GM20000 (cell line): ENCODE results near the gene PLAAT4.
"Not testable (repeated sequence)": the region's sequence is repeated elsewhere in the genome, so short reads cannot be mapped to it uniquely, and the experiment has no call there.

Experiments used
- DNase-seq: peaks from one replicate; pipeline ENCODE4 v3.0.0; 2012; ENCODE audit warnings: low spot score
- TF ChIP-seq, protein P1 (sequence below): IDR thresholded peaks from 2 replicates; pipeline ENCODE4 v1.5.1; 2012; ENCODE audit warnings: mild to moderate bottlenecking, control low read depth; ENCODE audit errors: extremely low read depth, missing control alignments

The PLAAT4 gene

DNA sequence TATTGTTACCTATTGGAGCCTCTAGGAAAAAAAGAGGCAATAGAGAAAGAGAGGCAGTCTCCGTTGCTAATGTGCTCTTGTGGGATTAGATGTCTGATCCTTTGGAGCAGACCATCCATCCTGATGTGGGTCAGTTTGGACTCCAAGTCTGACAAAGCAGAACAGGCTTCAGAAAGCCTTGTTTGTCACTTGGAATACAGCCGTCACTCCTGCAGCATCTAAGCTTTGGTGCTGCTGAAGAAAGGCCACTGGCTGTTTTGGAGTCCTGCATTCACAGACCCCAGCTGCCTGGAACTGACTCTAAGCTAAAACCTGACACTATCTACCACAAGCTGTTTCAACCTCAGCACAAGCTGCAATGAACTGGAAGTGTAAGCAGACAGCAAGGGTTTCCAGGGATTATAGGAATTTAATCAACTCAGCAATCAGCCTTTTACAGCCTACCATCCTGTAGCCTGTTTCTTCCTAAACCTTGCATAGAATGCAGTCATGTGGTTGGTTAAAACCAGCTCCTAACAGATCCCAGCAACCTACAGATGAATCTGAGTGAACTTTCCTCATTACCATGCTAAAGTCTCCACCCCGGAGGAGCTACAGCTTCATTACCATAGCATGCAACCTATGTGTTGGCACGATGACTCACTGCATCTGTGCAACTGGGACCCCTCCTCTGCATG is 3.7 kb upstream of the PLAAT4 start:
- TF ChIP-seq, protein P1, sequence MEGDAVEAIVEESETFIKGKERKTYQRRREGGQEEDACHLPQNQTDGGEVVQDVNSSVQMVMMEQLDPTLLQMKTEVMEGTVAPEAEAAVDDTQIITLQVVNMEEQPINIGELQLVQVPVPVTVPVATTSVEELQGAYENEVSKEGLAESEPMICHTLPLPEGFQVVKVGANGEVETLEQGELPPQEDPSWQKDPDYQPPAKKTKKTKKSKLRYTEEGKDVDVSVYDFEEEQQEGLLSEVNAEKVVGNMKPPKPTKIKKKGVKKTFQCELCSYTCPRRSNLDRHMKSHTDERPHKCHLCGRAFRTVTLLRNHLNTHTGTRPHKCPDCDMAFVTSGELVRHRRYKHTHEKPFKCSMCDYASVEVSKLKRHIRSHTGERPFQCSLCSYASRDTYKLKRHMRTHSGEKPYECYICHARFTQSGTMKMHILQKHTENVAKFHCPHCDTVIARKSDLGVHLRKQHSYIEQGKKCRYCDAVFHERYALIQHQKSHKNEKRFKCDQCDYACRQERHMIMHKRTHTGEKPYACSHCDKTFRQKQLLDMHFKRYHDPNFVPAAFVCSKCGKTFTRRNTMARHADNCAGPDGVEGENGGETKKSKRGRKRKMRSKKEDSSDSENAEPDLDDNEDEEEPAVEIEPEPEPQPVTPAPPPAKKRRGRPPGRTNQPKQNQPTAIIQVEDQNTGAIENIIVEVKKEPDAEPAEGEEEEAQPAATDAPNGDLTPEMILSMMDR, result no peak
- no peak for DNase-seq

DNA sequence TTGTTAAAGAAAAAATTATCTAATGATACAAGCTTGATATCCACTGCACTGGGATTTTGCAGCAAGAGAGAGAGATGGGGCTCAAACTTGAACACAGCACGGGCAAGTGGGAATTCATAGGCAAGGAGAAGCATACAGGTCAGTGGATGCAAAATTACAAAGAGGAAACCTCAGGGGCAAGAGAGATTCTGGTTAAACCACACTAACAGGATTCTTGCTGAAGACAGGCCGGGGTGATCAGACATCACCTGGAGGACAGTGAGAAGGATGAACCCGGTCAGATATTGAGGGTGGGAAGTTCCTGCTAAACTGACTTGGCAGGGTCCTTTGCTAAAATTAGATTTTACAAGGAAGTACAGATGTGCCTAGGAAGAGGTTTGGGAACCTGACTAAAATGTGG is 2.5 kb upstream of the PLAAT4 start:
- TF ChIP-seq, protein P1, result no peak
- DNase-seq, result no peak

DNA sequence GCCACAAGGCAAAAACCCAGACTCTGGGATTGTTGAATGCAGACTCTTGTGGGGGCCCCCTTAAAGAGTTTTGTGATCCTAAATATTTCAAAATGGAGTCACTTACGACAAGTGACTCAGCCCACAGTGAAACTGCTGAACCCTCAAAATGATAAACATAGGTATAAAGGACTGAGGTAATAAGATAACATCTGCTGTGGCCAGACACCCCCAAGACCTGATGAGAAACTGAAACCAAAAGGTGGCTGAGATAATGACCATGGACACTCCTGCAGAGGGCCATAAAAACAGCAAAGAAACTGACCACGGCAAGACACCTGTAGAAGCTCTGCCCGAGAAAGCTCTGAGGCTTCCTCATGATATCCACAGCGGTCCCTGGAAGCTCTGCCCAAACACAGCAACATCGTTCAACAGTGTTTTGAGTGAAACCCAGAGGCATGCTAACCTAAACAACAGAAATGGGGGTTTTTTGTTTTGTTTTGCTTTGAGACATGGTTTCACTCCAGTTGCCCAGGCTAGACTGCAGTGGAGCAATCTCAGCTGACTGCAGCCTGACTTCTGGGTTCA is 1.6 kb upstream of the PLAAT4 start:
- TF ChIP-seq, protein P1, result no peak
- peak; percentile 54 for DNase-seq

DNA sequence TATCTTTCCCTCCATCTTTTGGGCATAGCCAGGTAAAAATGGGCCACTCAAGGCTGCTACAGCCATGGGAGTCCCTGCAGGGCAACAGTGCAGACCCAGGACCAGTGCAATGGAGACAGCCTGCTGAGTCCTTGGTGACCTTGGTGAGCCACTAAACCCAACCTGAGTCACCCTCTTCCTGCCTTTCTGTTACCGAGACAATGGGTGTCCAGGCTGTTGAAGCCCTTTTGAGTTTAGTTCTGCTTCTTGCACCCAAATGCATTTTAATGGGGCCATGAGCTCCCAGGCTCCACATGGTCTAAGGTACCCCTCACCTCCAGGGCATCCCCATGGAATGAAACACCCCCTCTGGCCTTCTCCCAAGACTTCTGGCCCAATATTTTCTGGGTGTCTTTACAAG is 874 bp upstream of the PLAAT4 start:
- DNase-seq, result no peak
- TF ChIP-seq, protein P1, result no peak

DNA sequence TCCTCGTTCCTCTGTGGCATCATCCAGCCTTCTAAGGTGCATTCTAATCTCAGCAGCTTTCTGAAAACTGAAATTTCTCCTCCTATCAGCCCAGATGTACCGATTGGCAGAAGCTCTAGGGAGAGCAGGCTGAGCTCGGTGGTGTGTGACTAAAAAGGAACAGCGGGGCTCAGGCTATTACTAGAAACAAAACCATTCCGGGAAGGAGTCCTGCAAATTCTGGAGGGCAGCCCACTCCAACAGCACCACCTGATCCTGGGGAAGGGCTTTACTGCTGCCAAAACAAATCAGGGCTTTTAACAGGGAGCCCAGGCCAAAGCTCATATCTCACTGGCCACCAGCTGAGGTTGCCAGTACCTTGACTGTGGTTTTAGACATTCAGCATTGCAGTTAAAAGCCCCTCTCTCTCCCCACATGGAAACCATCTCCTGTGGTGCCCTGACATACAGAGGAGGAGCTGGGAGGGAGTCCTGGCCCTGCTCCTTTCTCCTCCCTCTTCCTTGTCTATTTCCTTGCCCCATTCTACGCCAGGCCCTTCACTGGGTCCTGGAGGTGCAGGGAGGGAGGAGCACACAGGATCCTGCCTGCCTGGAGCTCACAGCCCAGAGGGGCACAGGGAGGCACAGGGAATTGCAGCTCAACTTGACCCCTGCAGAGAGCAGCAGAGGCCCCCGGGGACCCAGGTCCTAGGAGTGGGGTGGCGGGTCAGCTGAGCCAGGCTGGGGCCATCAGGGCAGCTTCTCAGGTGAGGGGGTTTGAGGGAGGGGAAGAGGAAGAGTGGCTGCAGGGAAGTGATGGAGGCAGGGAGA is 889 bp downstream of the PLAAT4 start:
- TF ChIP-seq, protein P1, result no peak
- DNase-seq, result no peak

DNA sequence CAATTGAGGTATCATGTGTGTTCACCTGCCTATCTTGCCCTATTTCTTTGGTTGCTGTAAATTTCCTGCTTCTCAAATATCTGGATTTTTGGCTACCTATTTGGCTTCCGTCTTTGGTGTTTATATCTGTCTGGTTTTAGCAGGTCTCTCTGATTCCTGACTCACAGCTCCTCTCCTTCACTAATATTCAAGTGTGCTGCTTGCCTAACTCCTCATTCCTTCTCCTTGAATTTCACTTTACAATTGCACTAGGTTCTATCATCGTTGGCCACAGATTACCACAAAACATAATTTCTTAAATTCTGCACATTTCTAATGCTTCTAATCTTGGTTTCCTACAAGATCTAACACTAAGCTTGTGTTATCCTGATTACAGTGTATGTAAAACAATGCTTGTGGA is 5.9 kb downstream of the PLAAT4 start:
- DNase-seq, result not testable (repeated sequence)

DNA sequence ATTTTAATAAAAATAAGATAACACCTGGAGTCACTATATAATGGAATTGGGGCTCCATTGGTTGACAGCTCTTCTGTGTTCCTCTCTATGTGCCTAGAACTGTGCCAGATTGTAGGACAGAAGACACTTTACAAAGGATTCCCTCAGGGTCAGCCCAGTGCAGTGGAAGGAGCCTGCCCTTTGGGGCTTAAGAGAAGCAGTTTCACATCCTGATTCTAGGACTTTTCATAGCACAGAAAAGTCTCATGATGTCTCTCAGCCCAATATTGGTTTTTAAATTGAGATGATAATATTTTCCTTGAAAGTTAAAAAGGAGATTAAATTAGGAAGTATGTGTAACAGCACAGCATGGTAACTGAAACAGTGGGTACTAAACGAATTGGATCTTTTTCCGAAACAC is 7.1 kb downstream of the PLAAT4 start:
- no peak for DNase-seq
- TF ChIP-seq, protein P1, result no peak
